Measurements from ENCODE around the gene MCOLN1. TPM values are rescaled to one million over a fixed set of nuclear protein-coding genes. Genes with fewer than 3 reads are reported as not detected.
A peak's percentile ranks its signal among the peaks of the same experiment; 100 is the strongest.

MCOLN1 gene
- total and polyA plus RNA-seq, 5 donors from 2014 or later: 8.6 to 15.2 (median 12.0) TPM

DNA sequence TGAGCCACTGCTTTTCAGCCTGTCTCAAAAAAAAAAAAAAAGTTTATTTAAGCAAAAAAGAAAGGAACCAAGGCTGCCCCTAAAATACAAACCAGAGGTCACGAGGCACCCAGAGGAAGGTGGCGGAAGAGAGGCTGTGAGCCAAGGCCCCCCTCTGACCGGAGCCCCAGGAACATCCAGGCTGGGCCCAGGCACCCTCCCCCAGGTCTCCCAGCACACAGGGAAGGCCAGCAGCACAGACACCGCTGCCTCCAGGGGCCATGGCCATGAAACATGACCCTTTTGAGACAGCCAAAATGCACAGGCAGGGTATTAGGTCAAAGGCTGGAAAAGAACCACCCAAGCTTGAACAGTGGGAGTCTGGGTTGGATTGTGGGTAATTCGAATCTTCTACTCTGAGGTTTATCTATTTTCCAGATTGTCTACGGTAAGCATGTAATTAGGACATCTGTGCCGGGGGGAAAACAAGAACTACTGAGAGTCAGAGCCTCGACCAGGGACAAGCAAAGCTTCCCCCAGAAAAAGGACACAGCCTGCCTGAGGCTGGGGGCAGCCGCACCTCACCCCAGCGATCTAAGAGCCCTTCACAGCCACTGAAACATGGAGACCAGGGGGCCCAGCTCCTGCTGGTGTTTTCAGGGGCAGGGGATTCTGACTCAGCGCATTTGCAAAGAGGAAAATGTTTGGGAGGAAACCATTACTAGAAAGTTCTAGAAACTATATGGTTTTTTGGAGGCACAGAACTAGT is 42.0 kb upstream of the MCOLN1 start:
- peaks cover 6% of the 10 kb centered on the region for H3K4me1 ChIP-seq (ENCODE audit: control insufficient read depth, insufficient read depth, low read length, poor library complexity, severe bottlenecking)
- H3K27me3 Mint-ChIP-seq: peaks cover 5% of the 10 kb centered on the region
- H3K36me3 ChIP-seq (ENCODE audit: control insufficient read depth, insufficient read depth, low read length): no peaks in the 10 kb centered on the region
- H3K4me1 Mint-ChIP-seq: peaks cover 0 to 11% (median 8%) of the 10 kb centered on the region in 4 donors
- no peaks in the 10 kb centered on the region for H3K9me3 Mint-ChIP-seq
- H3K4me3 ChIP-seq (ENCODE audit: low read depth, low read length): no peak overlapping the region
- no peak for DNase-seq
- H3K27ac Mint-ChIP-seq: peak overlapping the region in 2 of 3 donors; percentile 75 to 76
- no peaks in the 10 kb centered on the region for H3K36me3 Mint-ChIP-seq
- H3K27me3 ChIP-seq (ENCODE audit: control insufficient read depth, insufficient read depth, low read length): no peaks in the 10 kb centered on the region
- H3K4me3 Mint-ChIP-seq: peak overlapping the region in 3 of 4 donors; percentile 10 to 79 (median 11)
- no peak for ATAC-seq (ENCODE audit: low read depth in 2 of 2)
- no peak overlapping the region for H3K27ac ChIP-seq (ENCODE audit: insufficient read depth, low read length, poor library complexity, severe bottlenecking)
- no peaks in the 10 kb centered on the region for H3K9me3 ChIP-seq (ENCODE audit: control insufficient read depth in 2 of 2, low read length in 2 of 2)

DNA sequence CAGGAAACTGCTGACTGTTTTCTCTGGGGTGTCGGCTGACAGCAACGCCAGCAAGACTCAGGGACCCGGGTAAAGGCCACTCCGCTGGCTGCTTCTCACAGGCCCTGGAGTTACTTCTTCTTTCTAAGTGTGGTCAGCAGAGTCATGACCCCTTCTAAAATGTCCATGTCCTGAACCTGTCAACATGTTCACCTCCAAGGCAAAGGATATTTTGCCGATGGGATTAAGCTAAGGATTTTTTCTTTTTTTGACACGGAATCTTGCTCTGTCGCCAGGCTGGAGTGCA is 41.5 kb upstream of the MCOLN1 start:
- Mint-ChIP-seq H3K4me3 (peak overlapping the region in 3 of 4 donors; percentile 10 to 38 (median 11)), H3K36me3 (no peaks in the 10 kb centered on the region), H3K27ac (peak overlapping the region in 1 of 3 donors; percentile 75), H3K27me3 (peaks cover 5% of the 10 kb centered on the region), H3K9me3 (no peaks in the 10 kb centered on the region), H3K4me1 (peaks cover 0 to 11% (median 8%) of the 10 kb centered on the region in 4 donors)
- DNase-seq: no peak
- H3K4me1 ChIP-seq (ENCODE audit: control insufficient read depth, insufficient read depth, low read length, poor library complexity, severe bottlenecking): peaks cover 6% of the 10 kb centered on the region
- H3K9me3 ChIP-seq (ENCODE audit: control insufficient read depth in 2 of 2, low read length in 2 of 2): no peaks in the 10 kb centered on the region
- no peak overlapping the region for H3K4me3 ChIP-seq (ENCODE audit: low read depth, low read length)
- H3K27me3 ChIP-seq (ENCODE audit: control insufficient read depth, insufficient read depth, low read length): no peaks in the 10 kb centered on the region
- ATAC-seq (ENCODE audit: low read depth in 2 of 2): no peak
- H3K36me3 ChIP-seq (ENCODE audit: control insufficient read depth, insufficient read depth, low read length): no peaks in the 10 kb centered on the region
- no peak overlapping the region for H3K27ac ChIP-seq (ENCODE audit: insufficient read depth, low read length, poor library complexity, severe bottlenecking)

DNA sequence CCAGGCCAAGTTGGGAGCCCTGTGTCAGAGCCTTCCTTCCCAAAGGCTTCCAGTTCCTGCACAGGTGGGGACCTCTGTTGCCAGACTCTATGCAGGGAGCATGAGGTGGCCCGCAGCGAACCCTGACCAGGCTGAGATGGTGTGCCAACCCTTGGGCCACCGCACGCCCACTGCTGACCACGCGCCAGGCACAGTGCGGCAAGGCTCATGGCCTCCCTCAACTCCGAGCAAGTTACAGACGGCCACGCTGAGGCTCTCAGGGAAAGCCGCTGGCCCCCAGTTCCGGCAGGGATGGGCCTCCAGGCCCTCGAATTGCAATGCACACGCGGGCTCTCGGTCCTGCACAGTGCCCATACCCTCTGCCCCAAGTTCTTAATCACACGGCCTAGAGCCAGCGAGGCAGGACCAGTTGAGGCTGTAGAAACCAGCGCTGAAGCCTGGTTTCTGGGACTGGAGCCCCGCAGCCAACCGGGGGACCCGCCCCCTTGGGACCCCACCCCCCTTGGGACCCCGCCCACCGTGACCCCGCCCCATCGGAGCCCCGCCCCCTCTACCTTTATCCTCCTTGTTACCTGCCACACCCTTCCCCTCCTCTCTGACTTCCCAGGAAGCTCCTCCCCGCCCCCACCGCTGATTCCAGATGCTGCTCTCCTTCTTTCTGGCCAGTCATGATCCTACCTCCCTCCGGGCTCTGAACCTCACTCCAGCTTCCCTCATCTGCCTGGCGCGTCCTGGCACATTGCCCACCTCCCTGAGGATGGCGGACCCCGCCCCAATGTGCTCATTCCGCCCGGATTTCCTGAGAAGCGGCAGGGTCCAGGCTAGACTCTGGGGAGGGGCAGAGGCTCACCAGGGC is 39.6 kb upstream of the MCOLN1 start:
- peaks cover 5% of the 10 kb centered on the region for H3K27me3 Mint-ChIP-seq
- peak overlapping the region in 3 of 4 donors; percentile 52 to 85 (median 80) for H3K4me3 Mint-ChIP-seq
- no peaks in the 10 kb centered on the region for H3K9me3 Mint-ChIP-seq
- Histone ChIP-seq H3K9me3 (ENCODE audit: control insufficient read depth in 2 of 2, low read length in 2 of 2) (no peaks in the 10 kb centered on the region), H3K27ac (ENCODE audit: insufficient read depth, low read length, poor library complexity, severe bottlenecking) (no peak overlapping the region), H3K4me1 (ENCODE audit: control insufficient read depth, insufficient read depth, low read length, poor library complexity, severe bottlenecking) (peaks cover 6% of the 10 kb centered on the region), H3K4me3 (ENCODE audit: low read depth, low read length) (no peak overlapping the region), H3K36me3 (ENCODE audit: control insufficient read depth, insufficient read depth, low read length) (no peaks in the 10 kb centered on the region), H3K27me3 (ENCODE audit: control insufficient read depth, insufficient read depth, low read length) (no peaks in the 10 kb centered on the region)
- DNase-seq (no peak), ATAC-seq (ENCODE audit: low read depth in 2 of 2) (no peak)
- H3K4me1 Mint-ChIP-seq: peaks cover 0 to 11% (median 8%) of the 10 kb centered on the region in 4 donors
- peak overlapping the region; percentile 51 to 88 (median 75) for H3K27ac Mint-ChIP-seq
- H3K36me3 Mint-ChIP-seq: no peaks in the 10 kb centered on the region

DNA sequence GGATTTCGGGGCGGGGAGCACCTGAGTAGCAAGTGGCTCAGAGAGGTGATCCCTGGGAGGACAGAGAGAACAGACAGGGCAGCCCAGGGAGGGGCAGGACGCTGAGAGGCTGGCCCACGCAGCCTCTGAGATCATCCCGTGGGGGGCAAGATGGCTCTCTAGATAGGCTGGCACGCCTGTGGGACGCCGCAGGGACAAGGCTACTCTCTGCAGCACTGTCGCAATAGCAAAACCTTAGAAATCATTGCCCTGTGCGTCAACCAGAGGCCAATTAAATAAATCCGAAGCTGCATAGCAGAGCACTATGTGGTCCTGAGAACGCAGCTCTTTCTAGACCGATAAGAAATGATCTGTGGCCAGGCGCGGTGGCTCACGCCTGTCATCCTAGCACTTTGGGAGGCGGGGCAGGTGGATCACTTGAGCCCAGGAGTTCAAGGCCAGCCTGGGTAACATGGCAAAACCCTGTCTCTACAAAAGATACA is 38.7 kb upstream of the MCOLN1 start:
- H3K36me3 ChIP-seq (ENCODE audit: control insufficient read depth, insufficient read depth, low read length): no peaks in the 10 kb centered on the region
- peaks cover 6% of the 10 kb centered on the region for H3K4me1 ChIP-seq (ENCODE audit: control insufficient read depth, insufficient read depth, low read length, poor library complexity, severe bottlenecking)
- ATAC-seq (ENCODE audit: low read depth in 2 of 2) (no peak), DNase-seq (no peak)
- no peaks in the 10 kb centered on the region for H3K27me3 ChIP-seq (ENCODE audit: control insufficient read depth, insufficient read depth, low read length)
- peaks cover 5% of the 10 kb centered on the region for H3K27me3 Mint-ChIP-seq
- no peak overlapping the region for H3K4me3 ChIP-seq (ENCODE audit: low read depth, low read length)
- peaks cover 0 to 11% (median 8%) of the 10 kb centered on the region in 4 donors for H3K4me1 Mint-ChIP-seq
- H3K27ac ChIP-seq (ENCODE audit: insufficient read depth, low read length, poor library complexity, severe bottlenecking): no peak overlapping the region
- no peaks in the 10 kb centered on the region for H3K9me3 Mint-ChIP-seq
- peak overlapping the region; percentile 51 to 83 (median 75) for H3K27ac Mint-ChIP-seq
- no peaks in the 10 kb centered on the region for H3K36me3 Mint-ChIP-seq
- no peaks in the 10 kb centered on the region for H3K9me3 ChIP-seq (ENCODE audit: control insufficient read depth in 2 of 2, low read length in 2 of 2)
- peak overlapping the region in 3 of 4 donors; percentile 33 to 85 (median 80) for H3K4me3 Mint-ChIP-seq

DNA sequence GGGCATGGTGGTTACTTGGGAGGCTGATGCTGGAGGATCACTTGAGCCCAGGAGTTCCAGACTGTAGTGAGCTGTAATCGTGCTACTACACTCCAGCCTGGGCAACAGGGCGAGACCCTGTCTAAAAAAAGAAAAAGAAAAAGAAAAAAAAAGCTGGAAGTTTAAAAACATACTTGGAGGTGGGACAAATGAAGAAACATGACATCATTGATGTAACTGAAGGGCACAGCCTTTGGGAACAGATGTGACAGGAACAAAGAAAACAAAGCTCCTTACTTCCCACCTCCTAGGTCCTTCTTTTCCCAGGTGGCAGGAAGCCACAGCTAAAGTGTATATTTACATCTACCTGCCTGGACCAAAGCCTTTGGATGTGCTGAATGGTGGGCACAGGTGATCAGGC is 35.5 kb upstream of the MCOLN1 start:
- no peak for ATAC-seq (ENCODE audit: low read depth in 2 of 2)
- H3K9me3 Mint-ChIP-seq: no peaks in the 10 kb centered on the region
- no peaks in the 10 kb centered on the region for H3K36me3 Mint-ChIP-seq

DNA sequence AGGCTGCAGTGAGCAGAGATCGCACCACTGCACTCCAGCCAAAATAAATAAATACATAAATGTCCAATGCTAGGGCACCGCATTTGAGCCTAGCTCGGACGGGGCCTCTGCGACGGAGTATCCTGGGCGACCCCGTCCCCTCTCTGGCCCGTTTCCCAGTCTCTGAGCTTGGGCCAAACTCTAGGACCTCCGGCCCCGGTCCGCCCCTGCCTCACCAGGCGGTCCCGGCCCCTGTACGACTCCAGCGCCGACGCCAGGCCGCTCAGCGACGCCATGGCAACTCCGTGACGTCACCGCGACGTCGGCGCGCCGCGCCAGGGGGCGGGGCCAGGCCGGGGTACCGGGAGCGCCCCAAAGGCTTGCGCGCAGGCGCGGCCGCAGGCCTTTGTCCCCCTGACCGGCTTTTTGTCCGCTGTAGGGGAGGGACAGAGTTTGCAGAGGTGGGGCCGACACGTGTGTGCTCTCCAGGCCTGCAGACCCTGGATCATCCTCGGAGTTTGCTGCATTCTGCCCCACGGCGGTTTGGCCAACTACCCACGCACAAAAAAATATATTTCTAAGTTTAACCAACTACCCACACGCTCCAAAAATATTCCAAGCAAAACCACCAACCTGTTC is 33.6 kb upstream of the MCOLN1 start, which contains the start of gene PEX11G:
TSS of gene PEX11G (minus strand) at position 300 of the 618 bp plus-strand sequence. CDS start at position 275, 25 bp downstream.
- Histone ChIP-seq H3K27me3 (ENCODE audit: control insufficient read depth, insufficient read depth, low read length) (no peaks in the 10 kb centered on the region), H3K4me1 (ENCODE audit: control insufficient read depth, insufficient read depth, low read length, poor library complexity, severe bottlenecking) (peaks cover 6% of the 10 kb centered on the region), H3K4me3 (ENCODE audit: low read depth, low read length) (peak within 1 kb of the TSS; percentile 86), H3K9me3 (ENCODE audit: control insufficient read depth in 2 of 2, low read length in 2 of 2) (no peaks in the 10 kb centered on the region), H3K36me3 (ENCODE audit: control insufficient read depth, insufficient read depth, low read length) (no peaks in the 10 kb centered on the region), H3K27ac (ENCODE audit: insufficient read depth, low read length, poor library complexity, severe bottlenecking) (peak within 1 kb of the TSS; percentile 55)
- Mint-ChIP-seq H3K4me3 (peak within 1 kb of the TSS; percentile 89 to 92 (median 92)), H3K27me3 (peaks cover 11% of the 10 kb centered on the region), H3K36me3 (no peaks in the 10 kb centered on the region), H3K9me3 (no peaks in the 10 kb centered on the region), H3K27ac (peak within 1 kb of the TSS in 2 of 3 donors; percentile 88 to 93), H3K4me1 (peaks cover 6 to 10% (median 8%) of the 10 kb centered on the region in 4 donors)
- peak; percentile 85 to 87 (median 86) for DNase-seq
- peak; percentile 88 to 91 for ATAC-seq (ENCODE audit: low read depth in 2 of 2)

More for the DNA sequence above, 35.5 kb upstream of the MCOLN1 start:
- peaks cover 8% of the 10 kb centered on the region for H3K27me3 Mint-ChIP-seq
- Histone ChIP-seq H3K36me3 (ENCODE audit: control insufficient read depth, insufficient read depth, low read length) (no peaks in the 10 kb centered on the region), H3K9me3 (ENCODE audit: control insufficient read depth in 2 of 2, low read length in 2 of 2) (no peaks in the 10 kb centered on the region), H3K27ac (ENCODE audit: insufficient read depth, low read length, poor library complexity, severe bottlenecking) (no peak overlapping the region), H3K4me3 (ENCODE audit: low read depth, low read length) (no peak overlapping the region), H3K27me3 (ENCODE audit: control insufficient read depth, insufficient read depth, low read length) (no peaks in the 10 kb centered on the region), H3K4me1 (ENCODE audit: control insufficient read depth, insufficient read depth, low read length, poor library complexity, severe bottlenecking) (peaks cover 12% of the 10 kb centered on the region)
- H3K4me3 Mint-ChIP-seq: peak overlapping the region in 2 of 4 donors; percentile 85 to 89
- DNase-seq: no peak
- H3K4me1 Mint-ChIP-seq: peaks cover 7 to 15% (median 13%) of the 10 kb centered on the region in 4 donors
- peak overlapping the region in 1 of 3 donors; percentile 77 for H3K27ac Mint-ChIP-seq

DNA sequence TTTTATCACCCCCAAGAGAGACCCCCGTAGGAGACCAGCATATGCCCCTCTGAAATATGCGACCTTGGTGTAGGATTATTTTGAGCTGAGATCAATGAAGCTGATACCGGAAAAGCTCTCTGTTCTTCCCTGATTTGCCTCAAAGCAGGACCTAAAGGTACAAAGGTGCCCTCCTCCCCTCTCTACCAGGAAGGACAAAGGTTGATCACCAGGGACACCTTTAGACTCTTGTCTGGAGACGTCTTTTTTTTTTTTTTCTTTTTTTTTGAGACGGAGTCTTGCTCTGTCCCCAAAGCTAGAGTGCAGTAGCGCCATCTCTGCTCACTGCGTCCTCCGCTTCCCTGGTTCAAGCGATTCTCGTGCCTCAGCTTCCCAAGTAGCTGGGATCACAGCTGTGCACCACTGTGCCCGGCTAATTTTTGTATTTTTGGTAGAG is 32.8 kb upstream of the MCOLN1 start:
- H3K9me3 Mint-ChIP-seq: no peaks in the 10 kb centered on the region
- H3K27me3 Mint-ChIP-seq: peaks cover 6% of the 10 kb centered on the region
- ATAC-seq (ENCODE audit: low read depth in 2 of 2) (no peak), DNase-seq (no peak)
- H3K27me3 ChIP-seq (ENCODE audit: control insufficient read depth, insufficient read depth, low read length): no peaks in the 10 kb centered on the region
- peaks cover 6% of the 10 kb centered on the region for H3K4me1 ChIP-seq (ENCODE audit: control insufficient read depth, insufficient read depth, low read length, poor library complexity, severe bottlenecking)
- no peak overlapping the region for H3K27ac ChIP-seq (ENCODE audit: insufficient read depth, low read length, poor library complexity, severe bottlenecking)
- H3K36me3 ChIP-seq (ENCODE audit: control insufficient read depth, insufficient read depth, low read length): no peaks in the 10 kb centered on the region
- H3K4me3 Mint-ChIP-seq: peak overlapping the region; percentile 89 to 92 (median 92)
- H3K4me3 ChIP-seq (ENCODE audit: low read depth, low read length): peak overlapping the region; percentile 86
- H3K27ac Mint-ChIP-seq: peak overlapping the region in 2 of 3 donors; percentile 88 to 93
- no peaks in the 10 kb centered on the region for H3K9me3 ChIP-seq (ENCODE audit: control insufficient read depth in 2 of 2, low read length in 2 of 2)
- H3K36me3 Mint-ChIP-seq: no peaks in the 10 kb centered on the region
- peaks cover 6 to 10% (median 8%) of the 10 kb centered on the region in 4 donors for H3K4me1 Mint-ChIP-seq

All from CD4-positive, CD25-positive, alpha-beta regulatory T cell (primary cell).